Large intestine (tissue), 3 donors: Measurements from ENCODE around the gene MAN2B2. TPM values are rescaled to one million over a fixed set of nuclear protein-coding genes. Genes with fewer than 3 reads are reported as not detected.

Experiments
- DNase-seq, 2 donors: peaks; one replicate each; pipeline versions ENCODE4 v3.0.0 to v3.0.0-alpha.2; 2013
- H3K27ac ChIP-seq: one replicate; pipeline ENCODE4 v1.5.1; 2013; ENCODE audit warnings: low read length
- H3K27me3 ChIP-seq: 2 replicates; pipeline ENCODE4 v1.6.1; 2013; ENCODE audit warnings: low read length; ENCODE audit not compliant: control insufficient read depth, insufficient read depth
- H3K36me3 ChIP-seq: 2 replicates; pipeline ENCODE4 v1.6.1; 2013; ENCODE audit warnings: low read length; ENCODE audit not compliant: control insufficient read depth, insufficient read depth
- H3K4me1 ChIP-seq: one replicate; pipeline ENCODE4 v1.6.1; 2013; ENCODE audit warnings: low read length; ENCODE audit not compliant: control insufficient read depth, insufficient read depth
- H3K4me3 ChIP-seq: one replicate; pipeline ENCODE4 v1.5.1; 2013; ENCODE audit warnings: low read length
- H3K9me3 ChIP-seq: one replicate; pipeline ENCODE4 v1.6.1; 2013; ENCODE audit warnings: mild to moderate bottlenecking, low read depth, low read length, moderate library complexity; ENCODE audit not compliant: control insufficient read depth
- WGBS: methylation state at CpG from one replicate; pipeline ENCODE4 v1.1.5; 2013; ENCODE audit warnings: low lambda C conversion rate; ENCODE audit not compliant: insufficient coverage; 5-methylcytosine and 5-hydroxymethylcytosine counted together
- polyA plus RNA-seq: library from polyadenylated mRNA; unstranded; fragments of 120-200 nt; gene quantifications from one replicate; pipeline ENCODE4 v1.2.1, GENCODE V29; 2013

Gene MAN2B2
- polyA plus RNA-seq, 1 donor, result 18.2 TPM

DNA sequence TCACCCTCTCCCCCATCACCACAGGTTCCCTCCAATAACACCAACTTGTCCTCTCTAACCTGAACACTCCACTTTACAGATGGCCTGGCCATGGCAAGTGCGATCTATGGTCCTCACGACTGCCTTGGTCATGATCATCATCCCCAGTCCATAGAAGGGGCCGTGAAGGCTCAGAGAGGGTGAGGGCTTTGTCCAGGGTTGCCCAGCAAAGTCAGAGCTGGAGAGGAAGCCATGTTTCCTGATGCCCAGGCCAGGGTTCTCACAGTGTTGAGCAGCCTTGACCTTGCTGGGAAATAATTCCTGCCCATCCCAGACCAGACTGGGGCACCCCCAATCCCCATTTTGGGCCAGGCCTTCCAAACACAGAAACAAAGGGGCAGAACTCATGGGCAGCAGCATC lies 42.9 kb upstream of the MAN2B2 start:
- peaks cover 5% of the 10 kb centered on the region for H3K9me3 ChIP-seq
- no peaks in the 10 kb centered on the region for H3K27me3 ChIP-seq
- H3K4me1 ChIP-seq, result no peaks in the 10 kb centered on the region
- H3K4me3 ChIP-seq, result no peak overlapping the region
- WGBS, result no CpG with 5 or more reads among the region's 3 CpGs
- no peaks in the 10 kb centered on the region for H3K36me3 ChIP-seq
- DNase-seq, result no peak
- H3K27ac ChIP-seq, result no peak overlapping the region

DNA sequence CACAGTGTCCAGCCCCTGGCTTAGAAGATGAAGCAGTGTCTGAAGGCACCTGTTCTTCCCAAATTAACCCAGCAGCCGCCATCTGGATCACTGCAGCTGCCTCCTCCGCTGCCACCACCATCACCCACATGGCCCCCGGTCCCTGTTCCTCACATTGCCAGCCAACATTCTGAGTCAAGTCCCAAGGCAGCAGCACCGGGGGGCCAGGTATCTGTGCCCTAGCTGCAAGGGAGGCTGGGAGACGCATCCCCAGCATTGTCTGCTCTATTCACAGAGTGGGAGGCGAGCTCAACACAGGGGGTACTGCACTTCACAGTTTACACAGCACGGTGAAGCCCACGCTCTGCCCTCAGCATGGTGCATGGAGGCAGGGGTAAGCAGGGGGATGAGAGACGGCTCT lies 42.3 kb upstream of the MAN2B2 start:
- Histone ChIP-seq H3K9me3 (peaks cover 5% of the 10 kb centered on the region), H3K4me1 (no peaks in the 10 kb centered on the region), H3K27ac (no peak overlapping the region), H3K36me3 (no peaks in the 10 kb centered on the region), H3K27me3 (no peaks in the 10 kb centered on the region), H3K4me3 (no peak overlapping the region)
- no peak for DNase-seq
- WGBS, result no CpG with 5 or more reads among the region's 9 CpGs

GRCh38 chr4:6534050-6534449 lies 40.9 kb upstream of the MAN2B2 start:
- no peaks in the 10 kb centered on the region for H3K4me1 ChIP-seq
- H3K4me3 ChIP-seq, result no peak overlapping the region
- peaks cover 5% of the 10 kb centered on the region for H3K9me3 ChIP-seq
- no peak overlapping the region for H3K27ac ChIP-seq
- no peaks in the 10 kb centered on the region for H3K27me3 ChIP-seq
- H3K36me3 ChIP-seq, result no peaks in the 10 kb centered on the region
- DNase-seq, result no peak
- WGBS, result no CpG with 5 or more reads among the region's 1 CpG

GRCh38 chr4:6534618-6535328 lies 40.2 kb upstream of the MAN2B2 start:
- DNase-seq, result no peak
- no CpG with 5 or more reads among the region's 38 CpGs for WGBS
- Histone ChIP-seq H3K9me3 (peaks cover 5% of the 10 kb centered on the region), H3K4me1 (no peaks in the 10 kb centered on the region), H3K36me3 (no peaks in the 10 kb centered on the region), H3K27me3 (no peaks in the 10 kb centered on the region), H3K4me3 (no peak overlapping the region), H3K27ac (no peak overlapping the region)

DNA sequence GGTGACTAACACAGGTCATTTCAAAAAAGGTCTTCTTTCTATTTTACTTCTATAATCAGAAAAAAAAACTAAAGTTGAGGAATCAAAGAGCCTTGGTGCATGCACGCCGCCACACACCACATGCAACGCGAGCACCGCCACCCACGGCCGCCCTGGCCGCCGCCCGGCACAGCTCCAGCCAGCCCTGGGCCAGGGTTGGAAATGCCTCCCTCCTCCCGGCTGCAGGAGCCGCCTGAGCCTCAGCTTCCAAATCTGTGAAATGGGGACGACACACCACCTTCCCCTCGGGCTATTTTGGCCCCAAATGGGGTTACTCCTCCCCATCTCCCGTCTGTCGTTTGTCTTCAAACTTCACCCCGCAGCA lies 39.7 kb upstream of the MAN2B2 start:
- Histone ChIP-seq H3K4me3 (no peak overlapping the region), H3K36me3 (no peaks in the 10 kb centered on the region), H3K27ac (no peak overlapping the region), H3K4me1 (no peaks in the 10 kb centered on the region), H3K27me3 (no peaks in the 10 kb centered on the region), H3K9me3 (peaks cover 5% of the 10 kb centered on the region)
- DNase-seq, result no peak
- WGBS, result 80% methylated on average over 1 of the region's 17 CpGs

DNA sequence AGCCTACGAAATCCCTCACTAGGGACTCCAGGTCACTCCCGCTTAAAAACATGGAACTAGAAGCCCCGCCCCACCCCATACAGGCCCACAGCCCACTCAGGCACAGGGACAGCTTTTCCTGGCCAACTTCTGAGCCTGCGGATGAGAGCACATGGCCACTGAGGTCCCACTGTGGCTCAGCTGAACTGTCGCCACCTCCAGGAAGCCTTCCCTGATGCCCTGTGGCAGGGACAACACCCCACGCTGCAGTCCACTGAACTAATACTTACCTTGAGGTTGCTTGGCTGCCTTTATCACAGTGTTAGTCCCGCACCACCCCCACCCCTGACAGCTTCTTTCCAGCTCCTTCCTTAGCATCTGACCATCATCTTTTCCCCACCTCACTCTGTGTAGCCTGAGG lies 39.3 kb upstream of the MAN2B2 start:
- H3K4me3 ChIP-seq, result no peak overlapping the region
- no peak for DNase-seq
- H3K27ac ChIP-seq, result no peak overlapping the region
- H3K27me3 ChIP-seq, result no peaks in the 10 kb centered on the region
- no peaks in the 10 kb centered on the region for H3K4me1 ChIP-seq
- no peaks in the 10 kb centered on the region for H3K36me3 ChIP-seq
- peaks cover 5% of the 10 kb centered on the region for H3K9me3 ChIP-seq
- WGBS, result no CpG with 5 or more reads among the region's 7 CpGs

DNA sequence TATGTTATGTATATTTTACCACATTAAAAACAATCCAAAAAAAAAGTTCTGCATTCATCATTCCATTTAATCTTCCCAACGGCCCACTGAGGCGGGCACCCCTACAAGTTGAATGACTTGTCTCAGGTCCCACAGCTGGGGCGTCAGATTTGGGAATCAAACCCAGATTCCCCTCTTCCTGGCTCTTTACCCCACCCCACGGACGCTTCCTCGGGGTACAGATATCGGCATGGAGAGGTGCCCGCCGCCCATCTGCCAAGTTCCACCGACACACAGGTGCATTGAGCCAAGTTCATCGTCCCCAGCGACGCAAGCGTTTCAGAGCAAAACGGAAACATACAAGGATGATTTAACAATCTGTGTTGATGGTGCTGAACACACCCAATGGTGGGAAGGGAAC lies 36.9 kb upstream of the MAN2B2 start:
- Histone ChIP-seq H3K4me3 (no peak overlapping the region), H3K4me1 (no peaks in the 10 kb centered on the region), H3K27me3 (no peaks in the 10 kb centered on the region), H3K27ac (no peak overlapping the region), H3K36me3 (no peaks in the 10 kb centered on the region), H3K9me3 (peaks cover 5% of the 10 kb centered on the region)
- DNase-seq, result no peak
- no CpG with 5 or more reads among the region's 15 CpGs for WGBS

DNA sequence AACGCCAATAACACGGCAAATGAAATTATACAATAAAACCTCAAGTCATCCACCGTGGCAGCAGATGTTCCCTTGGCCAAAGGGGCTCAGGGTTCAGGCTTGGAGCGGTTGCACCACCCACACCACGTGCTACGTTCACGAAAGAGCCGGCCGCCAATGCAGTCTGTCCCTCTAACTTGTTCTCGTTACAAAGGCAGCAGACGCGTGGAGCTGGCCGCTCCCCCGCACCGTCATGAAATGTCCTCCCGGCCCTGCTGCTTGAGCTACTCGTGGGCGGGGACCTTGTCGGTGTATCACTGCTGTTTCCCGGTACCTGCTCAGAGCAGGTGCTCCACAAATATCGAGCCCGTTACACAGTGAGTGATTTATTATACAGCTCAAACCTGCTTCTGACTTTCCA lies 36.4 kb upstream of the MAN2B2 start:
- H3K4me1 ChIP-seq, result no peaks in the 10 kb centered on the region
- no peak overlapping the region for H3K27ac ChIP-seq
- H3K4me3 ChIP-seq, result no peak overlapping the region
- H3K36me3 ChIP-seq, result no peaks in the 10 kb centered on the region
- peak in 1 of 2 donors; percentile 6 for DNase-seq
- no peaks in the 10 kb centered on the region for H3K27me3 ChIP-seq
- peaks cover 5% of the 10 kb centered on the region for H3K9me3 ChIP-seq
- WGBS, result no CpG with 5 or more reads among the region's 22 CpGs

DNA sequence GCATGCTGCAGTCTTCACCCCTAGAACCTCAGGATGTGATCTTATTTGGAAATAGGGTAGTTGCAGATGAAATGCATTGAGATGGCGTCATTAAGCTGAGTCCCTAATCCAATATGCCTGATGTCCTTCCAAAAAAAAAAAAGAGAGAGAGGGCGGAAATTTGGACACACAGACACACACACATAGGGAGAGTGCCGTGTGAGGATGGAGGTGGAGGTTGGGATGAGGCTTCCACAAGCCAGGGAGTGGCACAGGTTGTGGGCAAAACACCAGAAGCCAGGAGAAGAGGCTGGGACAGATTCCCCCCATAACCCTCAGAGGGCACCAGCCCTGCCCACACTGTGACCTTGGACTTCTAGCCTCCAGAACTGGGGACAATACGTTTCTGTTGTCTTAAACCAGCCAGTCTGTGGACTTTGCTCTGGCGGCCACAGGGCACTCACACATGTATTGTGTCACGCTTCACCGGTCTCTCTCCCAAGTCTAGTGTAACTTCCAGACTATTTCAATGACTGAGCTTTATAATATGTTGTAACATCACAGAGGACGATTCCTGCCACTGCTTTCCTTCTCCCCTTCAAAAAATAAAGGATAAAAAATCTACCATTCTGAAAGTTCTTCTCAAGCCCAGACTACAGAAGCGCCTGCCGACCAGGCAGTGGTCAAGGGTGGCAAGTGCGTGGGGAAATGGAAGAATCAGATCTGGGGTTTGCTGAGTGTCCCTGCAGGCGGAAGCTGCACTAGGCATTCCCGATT lies 35.8 kb upstream of the MAN2B2 start:
- Histone ChIP-seq H3K27ac (no peak overlapping the region), H3K27me3 (no peaks in the 10 kb centered on the region), H3K4me1 (no peaks in the 10 kb centered on the region), H3K9me3 (peaks cover under 1% of the 10 kb centered on the region), H3K36me3 (no peaks in the 10 kb centered on the region), H3K4me3 (no peak overlapping the region)
- DNase-seq, result peak in 1 of 2 donors; percentile 17
- 35% methylated on average over 3 of the region's 13 CpGs for WGBS

DNA sequence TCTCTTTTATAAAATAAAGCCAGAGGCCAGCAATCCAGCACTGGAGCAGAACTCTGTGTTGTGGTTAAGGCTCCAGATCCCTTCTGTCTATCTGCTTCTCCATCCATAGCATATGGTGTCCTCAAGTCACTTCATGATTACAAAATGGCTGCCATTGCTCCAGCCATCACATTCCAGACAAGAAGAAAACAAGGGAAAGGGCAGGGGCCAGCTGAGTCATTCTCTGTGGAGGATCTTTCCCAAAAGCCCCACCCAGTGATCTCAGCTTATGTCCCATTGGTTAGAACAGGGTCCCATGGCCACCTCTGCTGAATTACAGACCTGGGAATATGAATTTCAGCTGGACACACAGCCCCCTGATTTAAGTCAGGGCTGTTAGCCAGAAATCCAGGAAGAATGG lies 34.1 kb upstream of the MAN2B2 start:
- H3K4me1 ChIP-seq, result no peaks in the 10 kb centered on the region
- H3K4me3 ChIP-seq, result no peak overlapping the region
- H3K27ac ChIP-seq, result no peak overlapping the region
- no peak for DNase-seq
- no peaks in the 10 kb centered on the region for H3K36me3 ChIP-seq
- H3K27me3 ChIP-seq, result no peaks in the 10 kb centered on the region
- H3K9me3 ChIP-seq, result no peaks in the 10 kb centered on the region

GRCh38 chr4:6541789-6542188 lies 33.2 kb upstream of the MAN2B2 start:
- H3K9me3 ChIP-seq, result no peaks in the 10 kb centered on the region
- no peaks in the 10 kb centered on the region for H3K4me1 ChIP-seq
- H3K27me3 ChIP-seq, result no peaks in the 10 kb centered on the region
- no CpG with 5 or more reads among the region's 6 CpGs for WGBS
- H3K36me3 ChIP-seq, result no peaks in the 10 kb centered on the region
- no peak for DNase-seq
- H3K4me3 ChIP-seq, result no peak overlapping the region
- no peak overlapping the region for H3K27ac ChIP-seq
